GM12872 (cell line): ENCODE results near the gene PRR5.

Experiments
- CTCF ChIP-seq: IDR thresholded peaks from 3 replicates; pipeline ENCODE4 v1.5.1; 2011; ENCODE audit warnings: low read depth, mild to moderate bottlenecking, low read length, moderate library complexity; ENCODE audit not compliant: insufficient read depth

PRR5 gene

GRCh38 chr22:44663256-44663999, 38.6 kb upstream of the PRR5 start:
- no peak for TF ChIP-seq CTCF

GRCh38 chr22:44664149-44664548, 37.9 kb upstream of the PRR5 start:
- TF ChIP-seq CTCF: no peak

GRCh38 chr22:44665115-44665514, 36.9 kb upstream of the PRR5 start:
- no peak for TF ChIP-seq CTCF

- no peak for TF ChIP-seq CTCF
These were observed 35.8 kb upstream of the PRR5 start for GRCh38 chr22:44666207-44666585.

GRCh38 chr22:44667276-44667675, 34.7 kb upstream of the PRR5 start:
- no peak for TF ChIP-seq CTCF

- no peak for TF ChIP-seq CTCF
These were observed 34.2 kb upstream of the PRR5 start for GRCh38 chr22:44667829-44668189.

GRCh38 chr22:44668190-44668885, 33.7 kb upstream of the PRR5 start:
- TF ChIP-seq CTCF: no peak
